ENCODE measurements around the gene JAGN1.
A peak's percentile ranks its signal among the peaks of the same experiment; 100 is the strongest.
"Not testable (repeated sequence)": the region's sequence is repeated elsewhere in the genome, so short reads cannot be mapped to it uniquely, and the experiment has no call there.

The JAGN1 gene

GRCh38 chr3:9867106-9867505, 23.3 kb upstream of the JAGN1 start:
- no peak for DNase-seq

GRCh38 chr3:9869955-9870354, 20.5 kb upstream of the JAGN1 start:
- DNase-seq: no peak

GRCh38 chr3:9870978-9871377, 19.4 kb upstream of the JAGN1 start:
- DNase-seq: no peak

- peak in 3 of 4 experiments; percentile 18 to 46 (median 44) for DNase-seq
Measured at GRCh38 chr3:9872067-9872466, 18.3 kb upstream of the JAGN1 start.

- DNase-seq: no peak
Measured at GRCh38 chr3:9875448-9875847, 15.0 kb upstream of the JAGN1 start.

- not testable (repeated sequence) for DNase-seq
Measured at GRCh38 chr3:9876255-9876654, 14.2 kb upstream of the JAGN1 start.

- DNase-seq: no peak
Measured at GRCh38 chr3:9876991-9877390, 13.4 kb upstream of the JAGN1 start.

- DNase-seq: no peak
Measured at GRCh38 chr3:9878700-9879099, 11.7 kb upstream of the JAGN1 start.

GRCh38 chr3:9879830-9880549, 10.4 kb upstream of the JAGN1 start, which contains the start of gene CIDEC:
CIDEC (minus strand) TSS chr3:9880253; CDS start chr3:9878486, 1,767 bp downstream.
- no peak for DNase-seq

GRCh38 chr3:9881441-9881840, 9.0 kb upstream of the JAGN1 start:
- DNase-seq: no peak

GRCh38 chr3:9883706-9884554, 6.5 kb upstream of the JAGN1 start:
- DNase-seq: no peak

- no peak for DNase-seq
Measured at GRCh38 chr3:9884555-9885165, 5.8 kb upstream of the JAGN1 start.

GRCh38 chr3:9886328-9886727, 4.1 kb upstream of the JAGN1 start:
- no peak for DNase-seq

GRCh38 chr3:9887480-9887879, 2.9 kb upstream of the JAGN1 start:
- DNase-seq: peak in 3 of 4 experiments; percentile 25 to 36 (median 29)

GRCh38 chr3:9888540-9888939, 1.9 kb upstream of the JAGN1 start:
- no peak for DNase-seq

GRCh38 chr3:9889405-9889804, 1.0 kb upstream of the JAGN1 start:
- no peak for DNase-seq

- no peak for DNase-seq
Measured at GRCh38 chr3:9891072-9891622, 737 bp downstream of the JAGN1 start.

GRCh38 chr3:9893739-9894138, 3.3 kb downstream of the JAGN1 start:
- DNase-seq: no peak

GRCh38 chr3:9895715-9896114, 5.3 kb downstream of the JAGN1 start:
- DNase-seq: not testable (repeated sequence)

- DNase-seq: not testable (repeated sequence)
Measured at GRCh38 chr3:9896755-9897407, 6.5 kb downstream of the JAGN1 start.

- DNase-seq: no peak
Measured at GRCh38 chr3:9897408-9898372, 7.3 kb downstream of the JAGN1 start.

All from suppressor macrophage (primary cell).